Endometrial microvascular endothelial cells (primary cell): Measurements from ENCODE around the gene ALK. TPM values are rescaled to one million over a fixed set of nuclear protein-coding genes. Genes with fewer than 3 reads are reported as not detected.

ENCODE experiments used
- in situ Hi-C: cut with HindIII; loops from 2 replicates; pipeline ENCODE4 v1.10.0; 2017; ENCODE audit warnings: low sequenced_read_pairs, low pct_unique_long_range_greater_than_20kb; ENCODE audit errors: inconsistent ontology term
- total RNA-seq: library from RNA; depleted of rRNA; stranded (reverse); fragments of >200 nt; gene quantifications from one replicate; pipeline ENCODE4 v1.2.3, GENCODE V29; 2015; ENCODE audit errors: inconsistent ontology term

The ALK gene
- total RNA-seq, 1 donor from 2014 or later, result not detected

GRCh38 chr2:29430382-29431112 lies 490.8 kb downstream of the ALK start:
- in situ Hi-C loops, result no loop called here

- in situ Hi-C loops, result no loop called here
These were observed 495.0 kb downstream of the ALK start for GRCh38 chr2:29426354-29426753.

- in situ Hi-C loops, result no loop called here
These were observed 495.5 kb downstream of the ALK start for GRCh38 chr2:29425866-29426265.

- in situ Hi-C loops, result no loop called here
These were observed 498.2 kb downstream of the ALK start for GRCh38 chr2:29423061-29423666.

- in situ Hi-C loops, result no loop called here
These were observed 500.2 kb downstream of the ALK start for GRCh38 chr2:29420999-29421782.

GRCh38 chr2:29420464-29420863 lies 500.9 kb downstream of the ALK start:
- in situ Hi-C loops, result no loop called here

- in situ Hi-C loops, result no loop called here
These were observed 503.8 kb downstream of the ALK start for GRCh38 chr2:29417630-29418029.

- in situ Hi-C loops, result no loop called here
These were observed 509.0 kb downstream of the ALK start for GRCh38 chr2:29412197-29412925.

- in situ Hi-C loops, result no loop called here
These were observed 515.7 kb downstream of the ALK start for GRCh38 chr2:29405707-29406106.

GRCh38 chr2:29405266-29405665 lies 516.1 kb downstream of the ALK start:
- in situ Hi-C loops, result no loop called here

- in situ Hi-C loops, result no loop called here
These were observed 519.4 kb downstream of the ALK start for GRCh38 chr2:29401994-29402393.

- in situ Hi-C loops, result no loop called here
These were observed 520.3 kb downstream of the ALK start for GRCh38 chr2:29400930-29401653.

GRCh38 chr2:29398384-29399237 lies 522.8 kb downstream of the ALK start:
- in situ Hi-C loops, result no loop called here

GRCh38 chr2:29397713-29398112 lies 523.7 kb downstream of the ALK start:
- in situ Hi-C loops, result no loop called here

- in situ Hi-C loops, result no loop called here
These were observed 524.3 kb downstream of the ALK start for GRCh38 chr2:29397039-29397438.

- in situ Hi-C loops, result no loop called here
These were observed 526.4 kb downstream of the ALK start for GRCh38 chr2:29394981-29395350.

GRCh38 chr2:29394311-29394980 lies 526.9 kb downstream of the ALK start:
- in situ Hi-C loops, result no loop called here
